Hippocampal formation (tissue), 2 donors: Measurements from ENCODE around the gene PRDX5.

ENCODE experiments used
- DNase-seq, 2 donors: peaks; one replicate each; lab custom pipeline; 2025; lab: John Stamatoyannopoulos, UW

The PRDX5 gene

DNA sequence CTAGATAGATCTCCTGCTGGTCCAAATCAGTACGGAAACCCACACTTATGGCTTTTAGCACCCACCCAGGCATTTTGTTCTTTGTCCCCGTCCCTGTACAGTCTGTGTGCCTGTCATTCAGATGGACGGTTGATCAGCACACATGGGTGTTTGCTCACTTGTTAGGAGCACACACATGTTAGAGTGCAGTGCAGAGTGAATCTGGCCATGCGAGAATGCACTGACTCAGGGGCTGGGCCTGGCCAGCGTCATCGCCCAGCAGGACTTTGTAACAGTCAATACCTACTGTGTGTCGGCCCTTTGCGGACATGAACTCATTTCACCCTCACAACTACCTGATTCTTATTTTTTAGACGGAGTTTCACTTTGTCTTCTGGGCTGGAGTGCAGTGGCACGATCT is 44.4 kb downstream of the PRDX5 start:
- no peak for DNase-seq

GRCh38 chr11:64364435-64364834 is 46.5 kb downstream of the PRDX5 start:
- DNase-seq, result no peak

GRCh38 chr11:64364911-64365310 is 47.0 kb downstream of the PRDX5 start:
- DNase-seq, result no peak

DNA sequence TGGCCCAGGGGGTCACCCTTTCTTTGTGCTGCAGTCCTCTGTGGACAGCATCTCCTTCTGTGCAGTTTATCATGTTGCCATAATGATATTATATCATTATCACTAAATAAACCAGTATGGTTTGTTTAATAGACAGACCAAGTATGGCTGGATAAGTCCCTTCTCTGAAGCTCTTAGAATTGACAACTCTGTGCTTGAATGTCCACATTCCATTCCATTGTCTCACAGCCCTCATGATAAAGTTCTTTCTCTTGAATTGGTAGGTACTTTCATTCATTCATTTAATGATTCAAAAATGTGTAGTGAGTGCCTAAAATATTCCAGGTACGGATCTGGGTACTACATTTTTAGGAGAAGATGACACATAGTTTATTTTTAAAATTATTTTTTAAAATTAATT is 48.8 kb downstream of the PRDX5 start:
- no peak for DNase-seq

DNA sequence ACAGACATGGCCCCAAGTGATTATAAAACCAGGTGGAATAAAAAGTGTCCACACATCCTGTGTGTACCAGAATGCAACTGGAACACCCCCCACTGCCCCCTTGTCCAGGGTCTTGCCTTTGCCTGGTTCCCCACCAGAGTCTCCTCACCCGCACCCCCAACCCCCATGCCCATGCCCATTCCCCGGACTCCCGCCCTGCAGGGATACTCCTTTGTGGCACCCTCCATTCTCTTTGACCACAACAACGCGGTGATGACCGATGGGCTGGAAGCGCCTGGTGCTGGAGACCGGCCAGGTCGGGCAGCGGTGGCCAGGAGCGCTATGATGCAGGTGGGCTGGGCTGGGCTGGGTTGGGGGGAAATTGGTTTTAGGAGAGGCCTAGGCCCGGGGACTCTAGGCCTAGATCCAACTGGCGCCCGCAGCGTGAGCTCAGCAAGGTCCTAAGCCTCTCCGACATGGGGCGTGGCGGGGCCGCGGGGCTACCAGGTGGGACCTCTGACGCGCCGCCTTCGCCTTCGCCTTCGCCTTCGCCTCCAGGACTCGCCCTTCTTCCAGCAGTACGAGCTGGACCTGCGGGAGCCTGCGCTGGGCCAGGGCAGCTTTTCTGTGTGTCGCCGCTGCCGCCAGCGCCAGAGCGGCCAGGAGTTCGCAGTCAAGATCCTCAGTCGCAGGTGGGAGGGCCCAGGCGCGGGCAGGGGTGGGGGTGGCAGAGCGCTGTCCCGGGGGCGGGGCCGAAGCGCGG is 50.2 kb downstream of the PRDX5 start:
- DNase-seq, result no peak

DNA sequence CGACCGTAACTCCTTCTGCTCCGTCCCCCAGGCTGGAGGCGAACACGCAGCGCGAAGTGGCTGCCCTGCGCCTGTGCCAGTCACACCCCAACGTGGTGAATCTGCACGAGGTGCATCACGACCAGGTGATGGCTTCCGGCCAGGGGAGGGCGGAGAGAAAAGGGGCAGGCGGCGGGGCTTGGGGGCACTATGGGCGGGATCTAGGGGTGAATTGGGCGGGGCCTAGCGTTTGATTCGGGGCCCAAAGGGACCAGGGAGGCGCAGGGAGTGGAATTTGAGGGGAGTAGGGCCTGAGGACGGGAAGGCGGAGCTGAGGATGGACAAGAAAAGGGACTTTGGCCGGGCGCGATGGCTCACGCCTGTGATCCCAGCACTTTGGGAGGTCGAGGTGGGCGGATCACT is 50.8 kb downstream of the PRDX5 start:
- DNase-seq, result no peak

GRCh38 chr11:64369440-64370421 is 51.8 kb downstream of the PRDX5 start:
- no peak for DNase-seq

- DNase-seq, result no peak
Measured at GRCh38 chr11:64371201-64371600, 53.3 kb downstream of the PRDX5 start.
